Measurements from ENCODE around the gene CDH4. TPM values are rescaled to one million over a fixed set of nuclear protein-coding genes. Genes with fewer than 3 reads are reported as not detected.

CDH4 gene
- total RNA-seq, 1 experiment from 2014 or later, result 3.9 TPM

DNA sequence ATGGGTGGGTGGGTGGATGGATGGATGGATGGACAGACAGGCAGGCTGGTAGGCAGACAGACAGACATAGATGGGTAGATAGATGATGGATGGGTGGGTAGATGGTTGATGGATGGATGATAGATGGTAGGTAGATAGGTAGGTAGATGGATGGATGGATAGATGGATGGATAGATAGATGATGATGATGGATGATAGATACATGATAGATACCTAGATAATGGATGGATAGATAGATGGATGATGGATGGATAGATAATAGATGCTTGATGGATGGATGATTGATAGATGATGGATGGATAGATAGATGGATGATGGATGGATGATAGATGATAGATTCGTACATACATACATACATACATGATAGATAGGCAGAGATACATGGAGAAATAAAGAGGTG is 368.1 kb downstream of the CDH4 start:
- no peak overlapping the region for H3K4me3 ChIP-seq (ENCODE audit: insufficient read depth, low read depth, low read length)
- DNase-seq, result no peak

DNA sequence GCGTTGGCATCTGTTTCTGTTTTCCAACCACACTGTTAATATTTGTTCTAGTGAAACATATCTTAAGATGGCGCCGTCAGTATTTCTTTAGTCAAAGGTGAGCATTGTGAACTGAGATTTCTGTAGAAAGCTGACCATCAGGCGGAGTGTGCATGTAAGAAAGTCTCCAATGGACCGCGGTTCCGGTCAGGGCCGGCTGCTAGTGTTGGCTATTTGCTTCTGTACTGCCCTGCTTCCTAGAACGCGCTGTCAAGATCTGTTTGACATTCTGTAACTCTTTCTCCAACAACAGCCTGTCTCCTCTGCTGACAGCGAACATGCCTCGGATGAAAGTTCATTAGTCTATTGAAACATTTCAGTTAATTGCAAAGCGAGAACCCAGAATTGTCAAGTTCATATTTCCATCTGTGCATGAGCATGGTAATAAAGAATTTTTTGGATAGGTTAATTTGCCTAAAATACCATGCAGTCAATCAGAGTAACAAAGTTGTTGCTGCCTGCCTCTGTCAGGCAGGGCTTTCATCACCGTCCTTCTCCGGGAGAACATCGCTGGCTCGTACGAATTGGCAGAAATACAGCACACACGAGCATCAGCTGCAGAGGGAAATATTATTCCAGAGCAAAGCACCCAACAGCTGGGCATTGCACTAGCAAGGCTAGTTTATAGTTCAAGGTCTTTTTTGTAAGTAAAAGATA is 369.1 kb downstream of the CDH4 start:
- DNase-seq, result no peak
- H3K4me3 ChIP-seq (ENCODE audit: insufficient read depth, low read depth, low read length), result no peak overlapping the region
- H3K36me3 ChIP-seq (replicated peaks; ENCODE audit: control insufficient read depth, insufficient read depth, low read length), result no peaks in the 10 kb centered on the region
- no peaks in the 10 kb centered on the region; the same call in 1 of the 2 replicates for H3K27me3 ChIP-seq (ENCODE audit: control insufficient read depth, insufficient read depth, low read length)

More for the DNA sequence above, 368.1 kb downstream of the CDH4 start:
- H3K36me3 ChIP-seq (replicated peaks; ENCODE audit: control insufficient read depth, insufficient read depth, low read length), result no peaks in the 10 kb centered on the region
- no peaks in the 10 kb centered on the region; the same call in 1 of the 2 replicates for H3K27me3 ChIP-seq (ENCODE audit: control insufficient read depth, insufficient read depth, low read length)

GRCh38 chr20:61621852-61622251 is 369.8 kb downstream of the CDH4 start:
- Histone ChIP-seq H3K36me3 (replicated peaks; ENCODE audit: control insufficient read depth, insufficient read depth, low read length) (no peaks in the 10 kb centered on the region), H3K27me3 (ENCODE audit: control insufficient read depth, insufficient read depth, low read length) (no peaks in the 10 kb centered on the region; the same call in 1 of the 2 replicates), H3K4me3 (ENCODE audit: insufficient read depth, low read depth, low read length) (no peak overlapping the region)
- no peak for DNase-seq

GRCh38 chr20:61623451-61623850 is 371.4 kb downstream of the CDH4 start:
- no peaks in the 10 kb centered on the region for H3K36me3 ChIP-seq (replicated peaks; ENCODE audit: control insufficient read depth, insufficient read depth, low read length)
- DNase-seq, result no peak
- no peak overlapping the region for H3K4me3 ChIP-seq (ENCODE audit: insufficient read depth, low read depth, low read length)
- H3K27me3 ChIP-seq (ENCODE audit: control insufficient read depth, insufficient read depth, low read length), result no peaks in the 10 kb centered on the region; the same call in 1 of the 2 replicates

DNA sequence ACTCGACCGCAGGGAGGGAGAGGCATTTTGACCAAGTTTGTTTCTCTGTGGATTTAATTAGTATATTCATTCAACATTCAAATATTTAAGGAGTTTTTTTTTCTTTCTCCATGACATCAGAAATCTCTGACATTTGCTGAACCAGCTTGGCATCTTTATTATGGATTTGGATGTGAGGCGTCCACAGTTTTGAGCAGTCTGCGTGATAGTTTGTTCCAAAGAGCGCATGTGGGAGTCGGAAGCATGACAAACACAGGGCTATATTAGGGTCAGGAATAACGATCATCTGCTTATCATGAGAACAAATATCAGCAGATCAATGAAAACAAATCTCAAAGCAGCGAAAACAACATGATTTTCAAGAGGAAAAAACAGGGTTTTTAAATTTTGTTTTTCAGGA is 373.2 kb downstream of the CDH4 start:
- no peaks in the 10 kb centered on the region; the same call in 1 of the 2 replicates for H3K27me3 ChIP-seq (ENCODE audit: control insufficient read depth, insufficient read depth, low read length)
- no peak for DNase-seq
- no peak overlapping the region for H3K4me3 ChIP-seq (ENCODE audit: insufficient read depth, low read depth, low read length)
- H3K36me3 ChIP-seq (replicated peaks; ENCODE audit: control insufficient read depth, insufficient read depth, low read length), result no peaks in the 10 kb centered on the region

GRCh38 chr20:61626412-61626811 is 374.4 kb downstream of the CDH4 start:
- H3K36me3 ChIP-seq (replicated peaks; ENCODE audit: control insufficient read depth, insufficient read depth, low read length), result no peaks in the 10 kb centered on the region
- H3K4me3 ChIP-seq (ENCODE audit: insufficient read depth, low read depth, low read length), result no peak overlapping the region
- no peaks in the 10 kb centered on the region; the same call in 1 of the 2 replicates for H3K27me3 ChIP-seq (ENCODE audit: control insufficient read depth, insufficient read depth, low read length)
- no peak for DNase-seq

DNA sequence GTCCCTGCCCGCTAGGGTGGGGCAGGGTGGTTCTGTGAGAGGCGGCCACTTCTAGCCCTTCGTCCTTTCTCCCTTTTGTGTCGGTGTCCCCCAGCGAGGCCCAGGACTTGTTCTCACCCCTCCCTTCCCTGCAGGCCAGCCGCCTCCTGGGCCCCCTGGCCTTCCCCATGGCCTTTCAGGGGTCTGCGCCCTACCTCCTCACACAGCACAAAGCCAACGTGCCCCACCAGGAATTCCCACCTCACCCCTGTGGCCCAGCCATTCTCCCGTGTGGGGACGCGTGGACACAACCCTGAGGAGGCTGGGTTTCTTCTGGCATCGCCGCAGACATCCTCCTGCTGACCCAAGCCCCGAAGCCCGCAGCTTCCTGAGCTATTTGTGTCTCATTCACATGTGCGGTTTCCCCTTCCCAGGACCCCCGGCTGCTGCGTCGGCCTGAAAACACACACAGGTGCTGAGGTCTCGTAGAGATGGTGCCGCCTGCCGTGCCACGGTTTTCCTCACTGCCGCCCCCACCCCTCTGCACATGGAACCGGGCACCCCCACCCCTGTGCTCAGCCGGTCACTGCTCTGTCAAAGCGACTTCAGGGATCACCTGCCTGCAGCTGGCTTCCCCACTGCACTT is 375.8 kb downstream of the CDH4 start:
- Histone ChIP-seq H3K36me3 (replicated peaks; ENCODE audit: control insufficient read depth, insufficient read depth, low read length) (no peaks in the 10 kb centered on the region), H3K27me3 (ENCODE audit: control insufficient read depth, insufficient read depth, low read length) (no peaks in the 10 kb centered on the region; the same call in 1 of the 2 replicates), H3K4me3 (ENCODE audit: insufficient read depth, low read depth, low read length) (no peak overlapping the region)
- no peak for DNase-seq

DNA sequence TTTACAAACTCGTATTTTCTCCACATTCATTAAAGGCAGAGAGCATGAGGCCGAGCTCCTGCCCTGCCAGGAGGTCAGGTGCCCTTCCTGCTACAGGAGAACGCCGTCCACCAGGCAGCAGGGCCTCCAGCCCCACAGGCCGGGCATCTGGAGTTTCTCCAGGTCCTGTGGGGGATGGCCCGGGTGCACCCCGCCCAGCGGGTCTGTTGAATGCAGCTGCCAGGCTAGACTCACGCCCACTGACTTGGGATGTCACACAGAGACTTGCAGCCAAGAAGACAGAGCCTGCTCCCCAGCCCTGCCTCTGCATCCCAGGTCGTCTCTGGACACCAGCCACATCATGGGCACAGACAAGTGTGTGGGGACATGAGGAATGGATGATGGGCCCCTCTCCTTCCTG is 376.4 kb downstream of the CDH4 start:
- no peak for DNase-seq
- no peak overlapping the region for H3K4me3 ChIP-seq (ENCODE audit: insufficient read depth, low read depth, low read length)
- no peaks in the 10 kb centered on the region for H3K36me3 ChIP-seq (replicated peaks; ENCODE audit: control insufficient read depth, insufficient read depth, low read length)
- H3K27me3 ChIP-seq (ENCODE audit: control insufficient read depth, insufficient read depth, low read length), result no peaks in the 10 kb centered on the region; the same call in 1 of the 2 replicates

DNA sequence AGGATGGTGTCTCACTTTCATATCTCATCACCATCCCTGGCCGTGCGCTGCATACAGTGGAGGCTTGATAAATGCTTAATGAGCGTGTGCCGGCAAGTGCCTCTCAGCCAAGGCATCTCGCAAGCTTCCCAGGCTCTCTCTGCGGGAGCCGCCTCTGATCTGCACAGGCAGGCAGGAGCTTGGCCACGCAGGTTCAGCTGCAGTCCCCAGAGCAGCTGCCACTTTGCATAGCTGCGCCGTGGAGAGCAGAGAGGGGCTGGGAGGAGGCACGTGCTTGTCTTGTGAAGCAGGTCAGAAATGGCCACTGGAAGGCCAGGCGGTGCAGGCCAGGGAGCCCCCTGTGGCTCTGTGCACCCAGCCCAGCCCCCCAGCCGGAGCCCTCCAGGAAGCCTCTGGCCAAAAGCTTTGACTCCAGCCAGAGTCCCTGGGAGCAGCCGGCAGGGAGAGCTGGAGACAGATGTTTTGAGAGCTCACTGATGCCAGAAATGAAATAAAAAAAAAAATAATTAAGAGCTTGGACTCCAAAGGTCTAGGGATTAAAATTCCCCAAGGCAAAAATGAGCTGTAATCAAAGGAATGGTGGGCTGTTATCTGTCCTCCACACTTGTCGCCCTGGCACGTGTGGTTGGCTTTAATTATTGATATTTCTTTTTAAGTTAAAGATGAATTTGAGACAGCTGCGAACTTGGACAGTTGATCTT is 377.0 kb downstream of the CDH4 start:
- peak; percentile 70 for DNase-seq
- no peak overlapping the region for H3K4me3 ChIP-seq (ENCODE audit: insufficient read depth, low read depth, low read length)
- no peaks in the 10 kb centered on the region; the same call in 1 of the 2 replicates for H3K27me3 ChIP-seq (ENCODE audit: control insufficient read depth, insufficient read depth, low read length)
- no peaks in the 10 kb centered on the region for H3K36me3 ChIP-seq (replicated peaks; ENCODE audit: control insufficient read depth, insufficient read depth, low read length)

- no peak for DNase-seq
- no peaks in the 10 kb centered on the region; the same call in 1 of the 2 replicates for H3K27me3 ChIP-seq (ENCODE audit: control insufficient read depth, insufficient read depth, low read length)
- H3K36me3 ChIP-seq (replicated peaks; ENCODE audit: control insufficient read depth, insufficient read depth, low read length), result no peaks in the 10 kb centered on the region
- no peak overlapping the region for H3K4me3 ChIP-seq (ENCODE audit: insufficient read depth, low read depth, low read length)
Observed at GRCh38 chr20:61629602-61630390, 377.7 kb downstream of the CDH4 start.

DNA sequence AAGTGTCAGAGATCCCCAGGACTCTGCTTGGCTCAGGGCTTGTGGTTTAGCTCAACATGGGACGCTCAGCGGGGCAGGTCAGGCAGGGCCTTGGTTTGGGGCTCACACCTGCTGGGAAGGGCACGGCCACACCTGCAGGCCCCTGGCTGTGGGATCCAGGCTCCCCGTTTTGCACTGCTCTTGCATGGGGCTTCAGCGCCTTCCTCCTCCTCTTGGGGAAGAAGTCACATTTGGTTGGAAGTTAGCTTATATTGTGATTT is 378.3 kb downstream of the CDH4 start:
- DNase-seq, result no peak
- Histone ChIP-seq H3K4me3 (ENCODE audit: insufficient read depth, low read depth, low read length) (no peak overlapping the region), H3K36me3 (replicated peaks; ENCODE audit: control insufficient read depth, insufficient read depth, low read length) (no peaks in the 10 kb centered on the region), H3K27me3 (ENCODE audit: control insufficient read depth, insufficient read depth, low read length) (no peaks in the 10 kb centered on the region; the same call in 1 of the 2 replicates)

DNA sequence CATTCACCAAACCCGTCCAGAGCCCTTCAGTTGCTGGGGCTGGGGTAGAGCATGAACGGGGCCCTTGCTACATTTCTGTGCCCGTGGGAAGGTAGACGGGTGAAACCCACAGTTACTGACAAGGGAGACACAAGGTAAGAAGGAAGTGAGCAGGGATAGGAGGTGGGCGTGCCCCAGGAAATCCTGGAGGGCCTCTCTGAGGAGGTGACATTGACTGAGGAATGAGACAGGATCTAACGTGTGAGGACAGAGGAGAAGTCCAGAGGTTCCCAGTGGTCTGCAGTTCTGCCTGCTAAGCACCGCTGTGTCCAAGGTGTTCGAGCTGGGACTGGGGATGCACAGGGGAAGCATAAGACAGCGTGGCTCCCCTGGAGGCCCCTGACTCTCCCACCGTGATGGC is 378.8 kb downstream of the CDH4 start:
- no peaks in the 10 kb centered on the region; the same call in 1 of the 2 replicates for H3K27me3 ChIP-seq (ENCODE audit: control insufficient read depth, insufficient read depth, low read length)
- no peak overlapping the region for H3K4me3 ChIP-seq (ENCODE audit: insufficient read depth, low read depth, low read length)
- H3K36me3 ChIP-seq (replicated peaks; ENCODE audit: control insufficient read depth, insufficient read depth, low read length), result no peaks in the 10 kb centered on the region
- DNase-seq, result no peak

DNA sequence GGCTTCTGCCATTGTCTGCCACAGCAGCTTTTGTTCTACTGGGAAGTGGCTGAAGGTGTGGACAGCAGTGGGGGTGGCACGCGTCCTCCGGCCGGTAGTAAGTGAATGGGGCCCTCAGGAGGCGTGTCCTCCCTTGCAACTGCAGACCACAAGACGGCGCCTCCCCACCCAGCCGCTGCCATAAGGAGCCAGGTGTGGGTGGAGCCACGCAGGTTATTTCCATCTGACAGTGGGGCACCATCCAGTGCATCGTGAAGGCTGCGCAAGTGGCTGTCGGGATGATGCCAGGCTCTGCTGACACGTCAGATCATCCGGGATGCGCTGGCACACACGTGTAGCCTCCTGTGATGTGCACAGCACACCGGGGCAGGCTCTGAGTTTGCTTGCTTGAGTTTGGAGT is 379.7 kb downstream of the CDH4 start:
- H3K4me3 ChIP-seq (ENCODE audit: insufficient read depth, low read depth, low read length), result no peak overlapping the region
- peak; percentile 84 for DNase-seq
- no peaks in the 10 kb centered on the region; the same call in 1 of the 2 replicates for H3K27me3 ChIP-seq (ENCODE audit: control insufficient read depth, insufficient read depth, low read length)
- H3K36me3 ChIP-seq (replicated peaks; ENCODE audit: control insufficient read depth, insufficient read depth, low read length), result no peaks in the 10 kb centered on the region

GRCh38 chr20:61633004-61633403 is 380.9 kb downstream of the CDH4 start:
- H3K27me3 ChIP-seq (ENCODE audit: control insufficient read depth, insufficient read depth, low read length), result no peaks in the 10 kb centered on the region; the same call in 1 of the 2 replicates
- no peak overlapping the region for H3K4me3 ChIP-seq (ENCODE audit: insufficient read depth, low read depth, low read length)
- no peak for DNase-seq
- H3K36me3 ChIP-seq (replicated peaks; ENCODE audit: control insufficient read depth, insufficient read depth, low read length), result no peaks in the 10 kb centered on the region
